D721Med (cell line): ENCODE data around the gene DOK7.
"Not testable (repeated sequence)": the region's sequence is repeated elsewhere in the genome, so short reads cannot be mapped to it uniquely, and the experiment has no call there.

Source experiments
- DNase-seq: peaks from one replicate; pipeline ENCODE4 v3.0.0; 2011; ENCODE audit warnings: low spot score; ENCODE audit not compliant: insufficient read length
- FAIRE-seq: peaks from 2 replicates; lab custom pipeline; 2011; peaks lifted over from hg19 to GRCh38; lab: Jason Lieb, UNC
- TF ChIP-seq, protein P1 (sequence below): IDR thresholded peaks from 2 replicates; pipeline ENCODE4 v1.5.1; 2012; ENCODE audit warnings: mild to moderate bottlenecking, control low read depth; ENCODE audit not compliant: insufficient read depth; ENCODE audit errors: missing control alignments

The DOK7 gene

DNA sequence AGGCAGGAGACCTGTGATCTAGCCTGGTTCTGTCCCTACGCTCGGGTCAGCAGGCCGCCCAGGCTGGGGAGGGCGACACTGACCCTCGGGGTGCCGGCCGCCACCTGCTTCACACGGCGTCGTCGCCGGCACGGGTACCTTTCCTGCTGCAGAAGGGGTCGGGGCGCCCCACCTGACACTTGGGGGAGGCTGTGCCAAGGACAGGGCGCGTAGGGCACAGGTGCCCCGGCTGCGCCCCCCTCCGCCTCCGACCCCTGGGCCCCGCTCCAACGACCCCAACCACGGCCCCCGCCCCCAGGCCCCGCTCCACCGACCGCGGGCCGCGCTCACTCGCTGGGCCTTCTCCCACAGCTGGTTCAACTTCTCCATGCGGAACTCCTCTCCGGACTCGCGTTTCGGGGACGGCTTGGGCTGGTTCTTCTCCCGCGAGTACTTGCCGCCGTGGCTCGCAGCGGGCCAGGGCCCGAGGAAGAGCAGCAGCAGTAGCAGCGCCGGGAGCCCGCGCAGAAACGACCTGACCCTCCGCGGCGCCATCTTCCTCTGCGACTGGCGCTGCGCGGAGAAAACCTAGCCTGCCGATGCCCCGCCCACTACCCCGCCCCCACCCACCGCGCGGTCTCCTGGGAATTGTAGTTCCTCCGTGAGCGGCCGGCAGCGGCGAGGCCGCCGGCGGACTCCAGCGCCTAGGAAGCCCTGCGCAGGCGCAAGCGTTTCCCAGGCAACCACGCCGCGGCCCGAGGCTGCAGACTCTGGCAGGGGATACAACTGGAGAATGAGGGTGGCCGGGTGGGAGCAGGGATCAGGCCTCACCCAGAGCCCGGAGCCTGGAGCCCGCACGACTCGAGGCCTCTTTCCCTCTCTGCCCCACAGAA is 69.0 kb downstream of the DOK7 start, which contains the start of gene LRPAP1:
Gene LRPAP1 (minus strand): TSS at position 544 of the 872 bp plus-strand sequence. CDS start 10 bp downstream, at position 534.
- DNase-seq, result peak; percentile 100
- TF ChIP-seq, protein P1, sequence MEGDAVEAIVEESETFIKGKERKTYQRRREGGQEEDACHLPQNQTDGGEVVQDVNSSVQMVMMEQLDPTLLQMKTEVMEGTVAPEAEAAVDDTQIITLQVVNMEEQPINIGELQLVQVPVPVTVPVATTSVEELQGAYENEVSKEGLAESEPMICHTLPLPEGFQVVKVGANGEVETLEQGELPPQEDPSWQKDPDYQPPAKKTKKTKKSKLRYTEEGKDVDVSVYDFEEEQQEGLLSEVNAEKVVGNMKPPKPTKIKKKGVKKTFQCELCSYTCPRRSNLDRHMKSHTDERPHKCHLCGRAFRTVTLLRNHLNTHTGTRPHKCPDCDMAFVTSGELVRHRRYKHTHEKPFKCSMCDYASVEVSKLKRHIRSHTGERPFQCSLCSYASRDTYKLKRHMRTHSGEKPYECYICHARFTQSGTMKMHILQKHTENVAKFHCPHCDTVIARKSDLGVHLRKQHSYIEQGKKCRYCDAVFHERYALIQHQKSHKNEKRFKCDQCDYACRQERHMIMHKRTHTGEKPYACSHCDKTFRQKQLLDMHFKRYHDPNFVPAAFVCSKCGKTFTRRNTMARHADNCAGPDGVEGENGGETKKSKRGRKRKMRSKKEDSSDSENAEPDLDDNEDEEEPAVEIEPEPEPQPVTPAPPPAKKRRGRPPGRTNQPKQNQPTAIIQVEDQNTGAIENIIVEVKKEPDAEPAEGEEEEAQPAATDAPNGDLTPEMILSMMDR, result no peak
- no peak for FAIRE-seq

DNA sequence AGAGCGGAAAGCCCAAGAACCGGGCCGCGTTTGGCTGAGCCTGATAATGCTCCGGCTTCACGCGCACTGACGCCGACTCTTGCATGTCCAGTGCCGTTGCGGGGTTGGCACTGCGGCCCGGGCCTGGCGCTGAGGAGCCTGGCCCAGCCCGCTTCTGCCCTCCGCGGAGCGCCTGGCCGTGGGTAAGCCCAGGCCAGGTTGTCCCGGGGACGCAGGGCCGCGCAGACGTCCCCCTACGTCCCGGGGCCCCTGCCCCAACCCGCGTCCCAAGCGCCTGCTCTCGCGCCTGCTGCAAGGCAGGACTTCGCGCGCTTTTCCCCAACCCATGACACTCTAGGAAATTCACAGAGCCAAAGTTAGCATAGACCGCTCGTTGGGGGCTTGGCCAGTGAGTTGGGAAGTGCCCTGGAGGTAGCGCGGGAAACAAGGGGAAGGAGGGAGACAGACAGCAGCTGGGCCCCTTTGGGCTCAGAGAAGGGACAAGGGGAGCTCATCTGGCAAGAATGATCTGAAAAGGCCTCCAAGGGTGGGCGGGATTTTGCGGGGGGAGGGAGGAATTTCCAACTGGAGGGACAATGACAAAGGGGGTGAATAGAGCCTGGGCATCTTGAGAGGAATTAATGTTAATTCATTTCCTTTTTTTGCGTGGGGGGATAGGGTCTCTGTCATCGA is 69.8 kb downstream of the DOK7 start:
- TF ChIP-seq, protein P1, result no peak
- DNase-seq (no peak), FAIRE-seq (no peak)

DNA sequence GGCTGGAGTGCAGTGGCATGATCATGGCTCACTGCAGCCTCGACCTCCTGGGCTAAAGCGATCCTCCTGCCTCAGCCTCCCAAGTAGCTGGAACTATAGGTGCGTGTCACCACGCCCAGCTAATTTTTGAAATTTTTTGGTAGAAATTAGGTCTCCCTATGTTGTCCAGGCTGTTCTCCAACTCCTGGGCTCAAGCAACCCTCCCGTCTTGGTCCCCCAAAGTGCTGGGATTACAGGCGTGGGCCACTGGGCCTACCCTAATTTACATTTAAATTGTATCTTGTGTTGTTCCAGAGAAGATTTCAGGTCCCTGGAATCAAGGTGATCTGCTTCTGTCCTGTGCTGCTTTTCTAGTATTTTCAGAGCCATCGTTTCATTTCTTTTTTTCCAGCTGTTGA is 70.3 kb downstream of the DOK7 start:
- TF ChIP-seq, protein P1, result no peak
- DNase-seq, result no peak
- no peak for FAIRE-seq

DNA sequence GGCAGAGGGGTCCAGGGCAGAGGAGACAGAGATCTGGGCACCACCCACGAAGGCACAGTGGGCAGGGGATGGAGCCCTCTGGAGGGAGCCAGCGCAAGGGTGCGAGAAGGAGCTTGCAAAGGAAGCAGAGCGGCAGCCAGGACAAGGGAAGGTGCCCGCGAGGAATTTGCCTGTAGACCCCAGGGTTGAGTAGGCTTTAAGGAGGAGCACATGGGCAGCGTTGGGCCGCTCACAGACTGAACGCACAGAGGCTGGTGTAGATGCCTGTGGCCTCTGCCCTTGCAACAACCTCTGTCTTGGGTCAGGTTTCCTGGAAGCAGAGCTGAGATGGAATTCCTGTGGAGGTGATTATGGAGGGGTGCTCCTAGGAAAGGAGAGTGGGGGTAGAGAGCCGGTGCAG is 72.7 kb downstream of the DOK7 start:
- not testable (repeated sequence) for FAIRE-seq, DNase-seq

DNA sequence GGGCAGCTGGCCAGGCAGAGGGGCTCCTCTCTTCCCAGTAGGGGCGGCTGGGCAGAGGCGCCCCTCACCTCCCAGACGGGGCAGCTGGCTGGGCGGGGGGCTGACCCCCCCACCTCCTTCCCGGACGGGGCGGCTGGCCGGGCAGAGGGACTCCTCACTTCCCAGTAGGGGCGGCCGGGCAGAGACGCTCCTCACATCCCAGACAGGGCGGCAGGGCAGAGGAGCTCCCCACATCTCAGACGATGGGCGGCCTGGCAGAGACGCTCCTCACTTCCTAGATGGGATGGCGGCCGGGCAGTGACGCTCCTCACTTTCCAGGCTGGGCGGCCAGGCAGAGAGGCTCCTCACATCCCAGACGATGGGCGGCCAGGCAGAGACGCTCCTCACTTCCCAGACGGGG is 75.8 kb downstream of the DOK7 start:
- DNase-seq, FAIRE-seq: not testable (repeated sequence)

DNA sequence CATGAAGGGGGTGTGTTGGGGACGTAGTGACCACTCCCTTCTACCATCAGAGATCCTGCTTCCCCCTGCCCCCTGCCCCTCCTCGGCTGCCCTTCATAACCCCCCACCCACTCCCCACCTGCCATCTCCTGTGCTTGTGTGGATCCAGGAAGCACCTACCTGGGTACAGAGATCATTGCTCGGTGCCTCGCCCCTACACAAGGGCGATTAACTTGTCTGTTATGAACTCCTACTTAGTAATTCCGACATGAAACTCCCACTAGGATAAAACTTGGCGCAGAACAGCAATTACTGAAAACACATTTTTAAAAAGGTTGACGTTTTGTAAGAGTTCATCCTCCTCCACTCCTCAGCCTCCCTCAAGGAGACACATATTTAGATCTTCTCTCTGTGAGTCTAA is 80.3 kb downstream of the DOK7 start:
- not testable (repeated sequence) for FAIRE-seq, DNase-seq
